Endothelial cell of hepatic sinusoid (primary cell): ENCODE data around the gene ELMO1.

Experiments
- in situ Hi-C: cut with HindIII; loops from 2 replicates; pipeline ENCODE4 v1.10.0; 2017; ENCODE audit warnings: low sequenced_read_pairs

Gene ELMO1

GRCh38 chr7:36919738-36920137 lies 528.9 kb downstream of the ELMO1 start:
- in situ Hi-C loops: no loop called here

GRCh38 chr7:36918591-36918990 lies 530.1 kb downstream of the ELMO1 start:
- in situ Hi-C loops: no loop called here

DNA sequence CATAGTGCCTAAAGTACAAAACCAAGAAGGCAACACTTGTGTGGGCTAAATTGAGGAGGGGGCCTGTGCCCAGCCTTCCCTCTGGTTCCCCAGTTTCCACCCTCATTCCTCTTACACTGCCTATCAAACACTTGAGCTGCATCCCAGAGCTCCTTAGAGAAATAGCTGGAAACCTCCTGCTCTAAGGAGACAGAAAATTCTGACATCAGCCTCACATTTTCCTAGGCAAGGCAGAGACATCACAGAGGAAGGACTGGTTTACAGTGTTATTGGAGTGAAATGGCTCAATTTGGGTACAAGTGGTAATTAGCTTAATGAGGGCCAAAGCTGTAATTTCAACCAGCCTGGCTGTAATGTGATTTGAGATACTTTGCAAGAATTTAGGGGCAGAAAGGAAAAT lies 532.0 kb downstream of the ELMO1 start:
- in situ Hi-C loops: no loop called here

GRCh38 chr7:36916116-36916515 lies 532.5 kb downstream of the ELMO1 start:
- in situ Hi-C loops: no loop called here

DNA sequence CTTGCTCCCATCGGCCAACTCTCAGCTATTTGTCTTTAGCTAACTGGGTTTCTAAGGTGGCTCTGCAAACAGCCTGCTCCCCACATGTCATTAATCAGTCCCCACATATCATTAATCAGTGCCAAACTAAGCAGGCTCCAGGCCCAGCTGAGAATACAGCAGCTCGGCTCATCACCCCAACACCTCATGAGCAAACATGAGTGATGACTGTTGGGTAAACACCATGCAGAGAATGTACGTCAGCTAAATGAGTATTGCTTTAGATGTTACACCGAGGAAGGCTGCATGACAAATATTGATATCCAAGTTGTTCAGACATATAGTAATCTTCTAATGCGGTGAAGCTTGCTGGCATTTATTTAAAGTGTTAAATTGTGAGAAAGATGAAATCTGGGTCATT lies 536.9 kb downstream of the ELMO1 start:
- in situ Hi-C loops: no loop called here

GRCh38 chr7:36910859-36911258 lies 537.8 kb downstream of the ELMO1 start:
- in situ Hi-C loops: no loop called here

DNA sequence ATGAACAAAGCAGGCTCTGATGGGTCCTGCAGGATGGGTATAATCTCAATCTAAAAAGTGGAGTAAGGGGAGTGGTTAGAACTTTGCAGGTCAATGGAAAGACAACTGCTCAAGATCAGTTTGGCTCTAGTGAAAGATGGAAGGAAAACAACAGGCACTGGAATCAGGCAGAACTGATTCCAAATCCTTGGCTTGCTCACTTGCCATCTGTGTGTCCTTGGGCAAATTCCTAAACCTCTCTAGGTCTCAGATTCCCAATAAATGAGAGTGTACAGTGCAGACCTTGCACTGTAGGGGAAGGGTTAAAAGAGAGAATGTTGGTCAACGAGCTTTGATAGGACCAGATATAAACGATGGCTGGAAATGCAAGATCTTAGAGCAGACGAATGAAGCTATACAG lies 538.3 kb downstream of the ELMO1 start:
- in situ Hi-C loops: no loop called here

GRCh38 chr7:36906956-36907635 lies 541.6 kb downstream of the ELMO1 start:
- in situ Hi-C loops: no loop called here

DNA sequence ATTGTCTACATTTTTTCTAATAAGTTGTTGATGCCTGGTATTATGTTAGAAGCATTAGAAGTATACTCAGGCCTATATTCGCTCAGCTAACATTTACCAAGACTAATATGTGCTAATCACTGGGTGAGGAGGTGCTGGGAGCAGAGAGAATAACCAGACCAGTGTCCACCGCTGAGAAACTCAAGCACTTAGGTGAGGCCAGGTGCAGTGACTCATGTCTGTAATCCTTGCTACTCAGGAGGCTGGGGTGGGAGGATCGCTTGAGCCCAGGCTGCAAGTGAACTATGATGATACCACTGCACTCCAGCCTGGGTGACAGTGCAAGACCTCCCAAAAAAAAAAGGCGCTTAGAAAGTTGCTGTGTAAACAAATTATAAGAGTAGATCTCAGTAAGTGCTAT lies 542.2 kb downstream of the ELMO1 start:
- in situ Hi-C loops: no loop called here

- in situ Hi-C loops: no loop called here
These were observed 542.8 kb downstream of the ELMO1 start for GRCh38 chr7:36905841-36906240.

GRCh38 chr7:36904802-36905201 lies 543.9 kb downstream of the ELMO1 start:
- in situ Hi-C loops: no loop called here

GRCh38 chr7:36904101-36904500 lies 544.6 kb downstream of the ELMO1 start:
- in situ Hi-C loops: no loop called here

DNA sequence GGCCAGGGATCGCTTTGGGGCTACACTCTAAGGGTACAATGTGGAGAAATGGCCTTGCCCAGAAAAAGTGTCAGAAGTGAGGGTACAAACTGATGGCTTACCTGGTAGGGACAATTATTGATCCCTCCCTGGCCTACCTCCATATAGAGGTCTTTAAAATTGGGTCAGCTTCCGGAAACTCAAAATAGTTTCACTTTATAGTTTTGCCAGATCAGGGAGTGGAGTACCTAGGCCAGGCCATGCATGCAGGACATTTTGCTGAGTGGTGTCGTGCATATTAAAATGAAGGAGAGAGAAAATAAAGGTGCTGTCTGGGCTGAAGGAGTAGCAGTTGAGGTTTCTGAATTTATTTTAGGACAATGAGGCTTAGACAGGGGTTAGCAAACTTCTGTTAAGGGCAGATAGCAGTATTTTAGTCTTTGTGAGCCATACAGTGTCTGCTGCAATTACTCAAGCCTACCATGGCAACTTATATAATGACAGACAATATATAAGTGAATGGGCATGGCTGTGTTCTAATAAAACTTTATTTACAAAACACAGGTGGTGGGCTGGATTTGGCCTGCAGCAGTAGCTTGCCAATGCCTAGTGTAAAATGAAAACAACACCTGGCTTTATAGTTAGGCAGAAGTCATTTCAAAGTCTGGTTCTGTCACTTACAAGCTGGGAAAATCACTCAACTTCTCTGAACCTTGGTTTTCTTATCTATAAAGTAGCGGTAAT lies 547.5 kb downstream of the ELMO1 start:
- in situ Hi-C loops: no loop called here

- in situ Hi-C loops: no loop called here
These were observed 550.5 kb downstream of the ELMO1 start for GRCh38 chr7:36898186-36898585.

GRCh38 chr7:36896956-36897590 lies 551.6 kb downstream of the ELMO1 start:
- in situ Hi-C loops: no loop called here

DNA sequence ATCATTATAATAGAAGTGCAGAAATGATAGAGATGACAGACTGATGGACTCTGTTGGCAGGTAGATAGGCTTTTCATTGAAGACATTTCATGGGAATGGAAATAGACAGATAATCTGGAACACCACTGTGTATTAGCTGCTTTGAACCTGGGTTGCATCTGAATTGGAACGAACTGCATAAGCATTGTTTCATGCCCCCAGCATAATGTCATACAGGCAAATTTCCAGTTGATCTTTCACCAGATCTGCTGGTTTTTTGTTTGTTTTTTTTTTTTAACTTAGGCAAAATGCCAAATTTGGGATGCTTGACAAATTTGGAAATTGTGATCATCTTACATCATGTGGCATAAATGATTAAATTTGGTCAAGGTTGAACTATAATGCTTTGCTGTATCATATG lies 552.2 kb downstream of the ELMO1 start:
- in situ Hi-C loops: no loop called here

- in situ Hi-C loops: no loop called here
These were observed 553.5 kb downstream of the ELMO1 start for GRCh38 chr7:36895192-36895591.

DNA sequence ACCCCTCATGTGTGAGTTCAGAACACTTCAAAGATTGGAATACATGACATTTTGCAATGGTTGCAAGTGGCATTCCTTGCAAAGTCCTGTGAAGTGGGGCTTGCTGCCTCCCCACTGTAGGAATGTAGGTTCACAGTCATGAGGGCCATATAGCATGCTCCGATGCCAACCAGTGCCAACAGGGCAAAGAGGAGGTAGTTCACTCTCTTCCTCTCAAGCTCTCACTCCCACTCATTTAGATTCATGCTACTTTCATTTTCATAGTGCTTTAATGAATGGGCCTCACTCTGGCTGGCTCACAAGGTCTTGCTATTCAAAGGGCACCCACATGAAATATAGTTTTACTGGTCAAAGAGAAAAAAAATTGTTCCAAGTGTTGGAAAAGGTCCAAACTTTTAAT lies 554.5 kb downstream of the ELMO1 start:
- in situ Hi-C loops: no loop called here

DNA sequence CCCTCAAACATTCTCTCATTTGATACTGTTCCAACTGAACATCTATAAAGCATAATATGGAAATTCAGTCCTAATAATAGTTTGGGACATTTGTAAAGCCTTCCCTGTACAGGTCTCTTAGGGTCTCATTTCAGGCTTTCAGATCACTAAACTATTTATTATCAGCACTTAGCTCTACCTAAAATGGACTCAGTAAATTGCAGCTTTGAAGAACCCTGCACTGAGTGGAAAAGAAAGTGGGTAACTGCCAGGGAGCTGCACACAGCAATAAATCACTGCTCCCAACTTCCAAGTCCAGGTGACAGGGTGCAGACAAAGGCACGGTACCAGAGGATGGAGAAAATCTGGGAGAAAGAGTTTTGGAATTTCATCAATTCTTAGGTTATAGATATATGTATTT lies 559.5 kb downstream of the ELMO1 start:
- in situ Hi-C loops: no loop called here

- in situ Hi-C loops: no loop called here
These were observed 560.7 kb downstream of the ELMO1 start for GRCh38 chr7:36887969-36888368.

- in situ Hi-C loops: no loop called here
These were observed 561.4 kb downstream of the ELMO1 start for GRCh38 chr7:36887233-36887632.

GRCh38 chr7:36884910-36885309 lies 563.8 kb downstream of the ELMO1 start:
- in situ Hi-C loops: no loop called here
